ENCODE measurements around the gene PRTFDC1. TPM values are rescaled to one million over a fixed set of nuclear protein-coding genes. Genes with fewer than 3 reads are reported as not detected.

PRTFDC1 gene
- total and polyA plus RNA-seq, 2 donors (not counting 3 experiments of a cell fraction or from before 2014, with no cell fraction given): 22.0 to 27.0 TPM

- BruUV-seq (replicated peaks): no TSS peak
Measured at GRCh38 chr10:24804956-24805355, 147.4 kb downstream of the PRTFDC1 start.

DNA sequence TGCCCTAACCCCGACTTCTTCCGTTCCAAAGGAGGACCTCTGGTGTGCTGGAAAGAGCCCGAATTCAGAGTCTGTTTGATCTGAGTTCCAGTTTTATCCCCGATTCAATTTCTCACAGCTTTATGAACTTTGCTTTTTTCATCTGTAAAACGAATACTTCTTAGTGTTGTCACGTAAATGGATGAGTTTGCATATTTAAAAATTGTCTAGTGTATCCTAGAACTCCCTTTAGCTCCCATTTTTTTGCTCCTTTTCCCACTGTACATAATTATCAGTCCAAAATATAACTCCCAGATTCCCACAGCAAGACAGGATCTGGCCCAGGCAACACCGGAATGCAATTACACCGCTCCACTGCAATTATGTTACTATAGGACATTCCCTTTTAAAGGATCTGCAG lies 148.0 kb downstream of the PRTFDC1 start:
- Histone ChIP-seq H3K4me1 (ENCODE audit: control insufficient read depth, extremely low read depth, insufficient read depth, low read length) (no peaks in the 10 kb centered on the region), H3K9ac (replicated peaks; ENCODE audit: extremely low read depth, insufficient read depth, low read length) (no peak overlapping the region), H3K9me3 (replicated peaks; ENCODE audit: control insufficient read depth, insufficient read depth, low read length) (no peaks in the 10 kb centered on the region), H2AFZ (ENCODE audit: low read depth, low read length) (no peak overlapping the region), H3K4me3 (replicated peaks in 1 of 3; ENCODE audit: insufficient read depth in 1 of 3, low read depth in 1 of 3, low read length in 3 of 3) (no peak overlapping the region), H3K4me2 (ENCODE audit: insufficient read depth, low read length) (no peak overlapping the region), H3K9me1 (replicated peaks; ENCODE audit: control insufficient read depth, extremely low read depth, insufficient read depth, low read length) (no peaks in the 10 kb centered on the region), H3K79me2 (ENCODE audit: control insufficient read depth, insufficient read depth, low read length) (no peaks in the 10 kb centered on the region), H3K27ac (ENCODE audit: insufficient read depth, low read depth, low read length) (no peak overlapping the region), H4K20me1 (replicated peaks; ENCODE audit: control insufficient read depth, extremely low read depth, insufficient read depth, low read length) (no peaks in the 10 kb centered on the region), H3K27me3 (ENCODE audit: control insufficient read depth in 2 of 2, insufficient read depth in 2 of 2, low read length in 2 of 2) (no peaks in the 10 kb centered on the region), H3K36me3 (ENCODE audit: control insufficient read depth in 2 of 2, extremely low read depth in 1 of 2, insufficient read depth in 2 of 2, low read length in 2 of 2) (no peaks in the 10 kb centered on the region)
- DNase-seq (ENCODE audit: low read depth, low spot score) (no peak), FAIRE-seq (no peak)
- dilution Hi-C loops (cut with MboI; ENCODE audit: extremely low pct_ligation_motif_present, low sequenced_read_pairs): no loop called here
- TF ChIP-seq GATA2 (IDR thresholded peaks at IDR 0.05; ENCODE audit: insufficient read depth, insufficient read length, low read depth, low read length) (no peak), POLR2AphosphoS5 (IDR thresholded peaks at IDR 0.05; ENCODE audit: insufficient read depth, low read depth, low read length) (no peak), POLR2A (IDR thresholded peaks at IDR 0.05; ENCODE audit: low read depth, low read length) (no peak), EZH2 (IDR thresholded peaks at IDR 0.05; ENCODE audit: borderline replicate concordance, low read depth, low read length, severe bottlenecking) (no peak), FOS (IDR thresholded peaks at IDR 0.05; ENCODE audit: borderline replicate concordance, insufficient read depth, low read length) (no peak), JUN (IDR thresholded peaks at IDR 0.05; ENCODE audit: borderline replicate concordance, insufficient read depth, insufficient read length, low read depth) (no peak), CTCF (IDR thresholded peaks at IDR 0.05; ENCODE audit: extremely low read depth in 1 of 2, insufficient read depth in 1 of 2, low read depth in 1 of 2, low read length in 2 of 2) (no peak), MYC (IDR thresholded peaks at IDR 0.05; ENCODE audit: low read depth, low read length) (no peak)
- TF ChIP-seq, protein P1, sequence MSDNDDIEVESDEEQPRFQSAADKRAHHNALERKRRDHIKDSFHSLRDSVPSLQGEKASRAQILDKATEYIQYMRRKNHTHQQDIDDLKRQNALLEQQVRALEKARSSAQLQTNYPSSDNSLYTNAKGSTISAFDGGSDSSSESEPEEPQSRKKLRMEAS (IDR thresholded peaks at IDR 0.05; ENCODE audit: insufficient read depth, insufficient read length): no peak
- ChIA-PET POLR2A (no interaction called here), CTCF (interaction anchor here (1.6 kb wide), 1 partner anchor 11 kb away, joined by 5 read pairs; no protein-coding TSS in a partner anchor)
- intact Hi-C loops (cut with micrococcal nuclease): no loop called here
- BruUV-seq (replicated peaks): no TSS peak

More at GRCh38 chr10:24804956-24805355, 147.4 kb downstream of the PRTFDC1 start:
- H3K9me3 ChIP-seq (replicated peaks; ENCODE audit: control insufficient read depth, insufficient read depth, low read length): no peaks in the 10 kb centered on the region
- no peaks in the 10 kb centered on the region for H3K4me1 ChIP-seq (ENCODE audit: control insufficient read depth, extremely low read depth, insufficient read depth, low read length)
- no peaks in the 10 kb centered on the region for H3K9me1 ChIP-seq (replicated peaks; ENCODE audit: control insufficient read depth, extremely low read depth, insufficient read depth, low read length)
- H3K27ac ChIP-seq (ENCODE audit: insufficient read depth, low read depth, low read length): no peak overlapping the region
- no peaks in the 10 kb centered on the region for H3K27me3 ChIP-seq (ENCODE audit: control insufficient read depth in 2 of 2, insufficient read depth in 2 of 2, low read length in 2 of 2)
- DNase-seq (ENCODE audit: low read depth, low spot score) (no peak), FAIRE-seq (no peak)
- ChIA-PET POLR2A (no interaction called here), CTCF (interaction anchor here (1.6 kb wide), 1 partner anchor 11 kb away, joined by 5 read pairs; no protein-coding TSS in a partner anchor)
- no peak overlapping the region for H3K9ac ChIP-seq (replicated peaks; ENCODE audit: extremely low read depth, insufficient read depth, low read length)
- dilution Hi-C loops (cut with MboI; ENCODE audit: extremely low pct_ligation_motif_present, low sequenced_read_pairs) (no loop called here), intact Hi-C loops (cut with micrococcal nuclease) (no loop called here)
- no peak overlapping the region for H3K4me3 ChIP-seq (replicated peaks in 1 of 3; ENCODE audit: insufficient read depth in 1 of 3, low read depth in 1 of 3, low read length in 3 of 3)
- no peak overlapping the region for H2AFZ ChIP-seq (ENCODE audit: low read depth, low read length)
- no peaks in the 10 kb centered on the region for H3K36me3 ChIP-seq (ENCODE audit: control insufficient read depth in 2 of 2, extremely low read depth in 1 of 2, insufficient read depth in 2 of 2, low read length in 2 of 2)
- no peaks in the 10 kb centered on the region for H3K79me2 ChIP-seq (ENCODE audit: control insufficient read depth, insufficient read depth, low read length)
- no peak for TF ChIP-seq CTCF (IDR thresholded peaks at IDR 0.05; ENCODE audit: extremely low read depth in 1 of 2, insufficient read depth in 1 of 2, low read depth in 1 of 2, low read length in 2 of 2)
- no peak for TF ChIP-seq POLR2AphosphoS5 (IDR thresholded peaks at IDR 0.05; ENCODE audit: insufficient read depth, low read depth, low read length)
- H3K4me2 ChIP-seq (ENCODE audit: insufficient read depth, low read length): no peak overlapping the region
- H4K20me1 ChIP-seq (replicated peaks; ENCODE audit: control insufficient read depth, extremely low read depth, insufficient read depth, low read length): no peaks in the 10 kb centered on the region

Measured in endothelial cell of umbilical vein (primary cell).